Activated CD8-positive, alpha-beta T cell treated with anti-CD3 and anti-CD28 coated beads, Interleukin-2, amount 10 ng/mL, durations not matched to agents 7 days and 5 days (primary cell): ENCODE results near the gene THADA. TPM values are rescaled to one million over a fixed set of nuclear protein-coding genes. Genes with fewer than 3 reads are reported as not detected.
"Not testable (repeated sequence)": the region's sequence is repeated elsewhere in the genome, so short reads cannot be mapped to it uniquely, and the experiment has no call there.

Experiments used
- ATAC-seq: fragments of 150-1000 bp; cut with Tn5 transposase; one replicate; pipeline ENCODE4 v1.10.0; 2021; ENCODE audit warnings: moderate library complexity
- CTCF ChIA-PET: fragments of 350-600 bp; sonication (Branson Sonifier 250); formaldehyde crosslinking; loops from one replicate; lab custom pipeline; 2021; ENCODE audit warnings: antibody characterized with exemption; lab: Charles Lee
- POLR2A ChIA-PET: fragments of 350-600 bp; sonication (Branson Sonifier 250); formaldehyde crosslinking; loops from one replicate; lab custom pipeline; 2021; ENCODE audit warnings: antibody characterized with exemption; lab: Charles Lee
- DNase-seq: peaks from one replicate; pipeline ENCODE4 v3.0.0-alpha.2; 2020
- H3K27ac Mint-ChIP-seq: one replicate; pipeline ENCODE4 v1.8.0; 2021; ENCODE audit warnings: mild to moderate bottlenecking, mixed read lengths
- H3K27me3 Mint-ChIP-seq: one replicate; pipeline ENCODE4 v1.8.0; 2021; ENCODE audit warnings: low read depth, mixed read lengths
- H3K36me3 Mint-ChIP-seq: one replicate; pipeline ENCODE4 v1.8.0; 2021; ENCODE audit warnings: low read depth, mixed read lengths
- H3K4me1 Mint-ChIP-seq: one replicate; pipeline ENCODE4 v1.8.0; 2021; ENCODE audit warnings: low read depth, mixed read lengths
- H3K4me3 Mint-ChIP-seq: one replicate; pipeline ENCODE4 v1.8.0; 2021; ENCODE audit warnings: mild to moderate bottlenecking, mixed read lengths
- H3K9me3 Mint-ChIP-seq: one replicate; pipeline ENCODE4 v1.8.0; 2022; ENCODE audit warnings: mixed read lengths; ENCODE audit not compliant: insufficient read depth
- total RNA-seq, 2 experiments: library from RNA; stranded (reverse); gene quantifications; one replicate each; pipeline ENCODE4 v1.2.3, GENCODE V29; 2021

Gene THADA
- total RNA-seq, 2 experiments from 2014 or later, result 27.0 to 31.9 TPM

DNA sequence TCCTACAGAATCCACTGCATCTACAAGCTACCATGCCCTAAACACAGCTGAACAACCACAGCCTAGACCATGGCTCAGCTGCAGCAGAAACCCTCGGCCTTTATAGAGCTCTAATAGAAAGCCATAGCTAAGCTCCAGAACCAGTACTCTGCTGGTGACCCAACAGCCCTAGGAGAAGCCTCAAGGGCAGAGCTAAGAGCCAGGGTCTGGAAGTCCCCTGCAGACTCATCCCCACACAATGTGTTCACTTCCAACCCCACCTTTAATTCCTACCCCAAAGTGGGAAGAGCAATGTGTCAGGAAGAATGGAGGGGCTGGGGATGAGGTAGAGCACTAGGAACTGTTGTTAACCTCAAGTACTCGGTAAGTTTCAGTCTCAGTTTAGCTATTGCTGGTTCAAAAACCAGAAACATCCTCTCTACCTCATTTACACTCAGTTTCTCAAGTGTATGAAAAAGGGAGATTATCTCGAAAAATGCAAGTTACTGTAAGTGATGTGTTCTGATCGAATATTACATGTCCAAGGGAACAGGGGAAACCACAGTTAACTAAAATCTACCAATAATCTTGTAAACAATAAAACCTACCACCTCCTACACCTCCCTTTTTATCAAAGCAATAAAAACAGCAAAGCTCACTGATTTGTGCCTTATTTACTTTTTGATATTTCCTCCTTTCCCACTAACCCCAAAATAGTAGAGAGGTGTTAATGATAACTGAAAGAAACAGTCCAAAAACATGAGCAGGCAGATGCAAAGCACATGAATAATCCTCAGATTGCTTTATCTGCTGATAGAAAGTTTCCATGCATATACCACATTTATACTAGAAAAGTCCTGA is 36.2 kb downstream of the THADA start:
- ChIA-PET POLR2A (interaction anchor here (0.8 to 1.1 kb wide), 3 partner anchors 19 to 333 kb away, joined by 3 read pairs; partner anchors contain the start of genes THADA and ZFP36L2), CTCF (interaction anchor here (0.6 to 3.0 kb wide), 11 partner anchors 10 to 731 kb away, joined by 3 to 30 read pairs (median 4); partner anchors contain the start of gene THADA)
- DNase-seq, result no peak
- no peaks in the 10 kb centered on the region for H3K27me3 Mint-ChIP-seq
- peaks cover 52% of the 10 kb centered on the region for H3K4me1 Mint-ChIP-seq
- no peaks in the 10 kb centered on the region for H3K9me3 Mint-ChIP-seq
- peak; percentile 49 for ATAC-seq
- H3K36me3 Mint-ChIP-seq, result peaks cover 55% of the 10 kb centered on the region
- peak overlapping the region; percentile 79 for H3K27ac Mint-ChIP-seq
- no peak overlapping the region for H3K4me3 Mint-ChIP-seq

DNA sequence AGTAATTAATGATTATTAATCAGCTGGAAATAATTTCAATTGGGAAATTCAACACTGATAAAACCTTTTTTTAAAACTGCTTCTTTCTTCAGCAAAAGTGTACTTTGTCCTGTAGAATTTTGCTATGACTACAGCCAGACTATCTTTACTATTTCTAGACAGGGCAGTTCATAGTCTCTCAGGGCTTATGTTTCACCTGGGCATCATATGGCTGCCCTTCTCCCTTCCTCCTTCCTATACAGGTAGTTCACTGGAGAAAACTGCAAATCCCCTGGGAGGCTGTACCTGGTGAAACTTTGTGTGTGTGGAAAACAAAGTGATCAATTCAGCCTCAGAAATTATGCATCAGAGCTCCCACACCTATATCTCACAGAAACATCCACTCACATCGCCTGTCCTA is 38.6 kb downstream of the THADA start:
- Mint-ChIP-seq H3K27ac (no peak overlapping the region), H3K4me1 (peaks cover 30% of the 10 kb centered on the region), H3K27me3 (no peaks in the 10 kb centered on the region), H3K9me3 (no peaks in the 10 kb centered on the region), H3K4me3 (no peak overlapping the region), H3K36me3 (peaks cover 42% of the 10 kb centered on the region)
- CTCF ChIA-PET, result interaction anchor here (1.5 to 4.3 kb wide), 4 partner anchors 10 to 21 kb away, joined by 3 to 22 read pairs (median 5); no protein-coding TSS in a partner anchor
- ATAC-seq, result no peak
- DNase-seq, result no peak
- POLR2A ChIA-PET, result no interaction called here

DNA sequence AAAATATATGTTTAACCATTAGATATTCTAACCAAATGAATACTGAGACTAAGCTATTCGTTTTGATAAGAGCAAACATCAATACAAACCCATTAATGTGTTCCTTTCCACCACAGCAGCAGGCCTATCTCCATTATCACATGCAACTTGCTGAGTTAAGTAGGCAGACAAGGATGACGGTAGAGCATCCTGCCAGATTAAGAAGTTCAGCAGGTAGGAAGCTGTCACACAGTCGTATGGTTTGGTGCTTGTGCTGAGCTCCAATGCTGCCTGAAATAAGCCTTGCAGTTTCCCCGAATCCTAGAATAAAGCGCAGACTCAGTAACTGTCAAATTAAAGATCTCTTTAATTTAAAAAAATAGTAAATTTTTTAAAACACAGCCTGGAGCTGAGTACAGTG is 39.6 kb downstream of the THADA start:
- H3K4me3 Mint-ChIP-seq, result no peak overlapping the region
- POLR2A ChIA-PET, result interaction anchor here (0.6 to 0.9 kb wide), 3 partner anchors 12 to 17 kb away, joined by 3 read pairs; no protein-coding TSS in a partner anchor
- H3K27me3 Mint-ChIP-seq, result no peaks in the 10 kb centered on the region
- H3K36me3 Mint-ChIP-seq, result peaks cover 41% of the 10 kb centered on the region
- H3K4me1 Mint-ChIP-seq, result peaks cover 20% of the 10 kb centered on the region
- no peaks in the 10 kb centered on the region for H3K9me3 Mint-ChIP-seq
- H3K27ac Mint-ChIP-seq, result no peak overlapping the region
- no peak for DNase-seq
- ATAC-seq, result no peak
- CTCF ChIA-PET, result interaction anchor here (0.9 to 4.3 kb wide), 5 partner anchors 11 to 22 kb away, joined by 3 to 22 read pairs (median 4); no protein-coding TSS in a partner anchor

DNA sequence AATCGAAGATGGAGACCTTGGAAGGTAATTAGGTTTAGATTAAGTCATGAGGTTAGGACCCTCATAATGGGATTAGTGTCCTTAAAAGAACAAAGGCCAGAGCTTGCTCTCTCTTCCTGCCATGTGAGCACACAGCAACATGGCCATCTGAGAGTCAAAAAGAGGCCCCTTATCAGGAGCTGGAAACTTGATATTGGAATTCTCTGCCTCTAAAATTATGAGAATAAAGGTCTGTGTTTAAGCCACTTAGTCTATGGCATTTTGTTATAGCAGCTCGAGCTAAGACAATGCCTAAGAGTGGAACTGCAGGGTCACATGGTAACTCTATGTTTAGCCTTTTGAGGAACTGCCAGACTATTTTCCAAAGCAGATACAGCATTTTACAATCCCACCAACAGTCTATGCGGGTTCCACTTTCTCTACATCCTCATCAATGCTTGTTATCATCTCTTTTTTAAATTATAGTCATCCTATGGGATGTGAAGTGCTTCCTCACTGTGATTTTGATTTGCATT is 42.4 kb downstream of the THADA start:
- Mint-ChIP-seq H3K36me3 (peaks cover 57% of the 10 kb centered on the region), H3K4me1 (peaks cover 3% of the 10 kb centered on the region), H3K27me3 (no peaks in the 10 kb centered on the region), H3K9me3 (no peaks in the 10 kb centered on the region), H3K27ac (no peak overlapping the region), H3K4me3 (no peak overlapping the region)
- CTCF ChIA-PET, result no interaction called here
- ATAC-seq (no peak), DNase-seq (no peak)
- POLR2A ChIA-PET, result no interaction called here

DNA sequence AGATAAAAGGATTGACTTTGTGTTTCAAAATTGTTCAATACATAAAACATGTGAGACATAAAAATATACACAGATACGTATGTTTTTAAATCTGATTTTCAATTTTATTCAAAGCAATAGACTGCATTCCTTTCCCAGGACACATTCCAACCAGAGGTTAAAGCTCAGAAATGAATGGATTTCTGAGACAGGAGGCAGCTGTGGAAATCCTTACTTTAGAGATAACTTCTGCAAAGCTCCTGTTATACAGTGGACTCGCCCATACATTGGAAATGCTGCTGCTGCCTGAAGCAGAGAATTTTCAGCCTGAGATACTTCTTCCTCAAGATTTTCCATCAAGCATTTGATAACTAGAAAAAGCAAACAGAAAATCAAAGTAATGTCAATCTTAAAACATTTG is 43.8 kb downstream of the THADA start:
- Mint-ChIP-seq H3K27ac (no peak overlapping the region), H3K36me3 (peaks cover 50% of the 10 kb centered on the region), H3K4me1 (peaks cover 4% of the 10 kb centered on the region), H3K27me3 (no peaks in the 10 kb centered on the region), H3K9me3 (no peaks in the 10 kb centered on the region), H3K4me3 (no peak overlapping the region)
- ChIA-PET CTCF (interaction anchor here (2.3 kb wide), 1 partner anchor 10 kb away, joined by 9 read pairs; no protein-coding TSS in a partner anchor), POLR2A (no interaction called here)
- DNase-seq, result no peak
- no peak for ATAC-seq

DNA sequence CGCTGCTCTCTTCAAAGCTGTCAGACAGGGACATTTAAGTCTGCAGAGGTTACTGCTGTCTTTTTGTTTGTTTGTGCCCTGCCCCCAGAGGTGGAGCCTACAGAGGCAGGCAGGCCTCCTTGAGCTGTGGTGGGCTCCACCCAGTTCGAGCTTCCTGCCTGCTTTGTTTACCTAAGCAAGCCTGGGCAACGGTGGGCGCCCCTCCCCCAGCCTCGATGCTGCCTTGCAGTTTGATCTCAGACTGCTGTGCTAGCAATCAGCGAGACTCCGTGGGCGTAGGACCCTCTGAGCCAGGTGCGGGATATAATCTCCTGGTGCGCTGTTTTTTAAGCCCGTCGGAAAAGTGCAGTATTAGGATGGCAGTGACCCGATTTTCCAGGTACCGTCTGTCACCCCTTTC is 47.5 kb downstream of the THADA start:
- POLR2A ChIA-PET, H3K9me3 Mint-ChIP-seq, H3K4me3 Mint-ChIP-seq, CTCF ChIA-PET, H3K27me3 Mint-ChIP-seq, H3K4me1 Mint-ChIP-seq, ATAC-seq: not testable (repeated sequence)
- Mint-ChIP-seq H3K36me3 (peaks cover 35% of the 10 kb centered on the region), H3K27ac (peak overlapping the region; percentile 5)
- DNase-seq, result peak; percentile 41

DNA sequence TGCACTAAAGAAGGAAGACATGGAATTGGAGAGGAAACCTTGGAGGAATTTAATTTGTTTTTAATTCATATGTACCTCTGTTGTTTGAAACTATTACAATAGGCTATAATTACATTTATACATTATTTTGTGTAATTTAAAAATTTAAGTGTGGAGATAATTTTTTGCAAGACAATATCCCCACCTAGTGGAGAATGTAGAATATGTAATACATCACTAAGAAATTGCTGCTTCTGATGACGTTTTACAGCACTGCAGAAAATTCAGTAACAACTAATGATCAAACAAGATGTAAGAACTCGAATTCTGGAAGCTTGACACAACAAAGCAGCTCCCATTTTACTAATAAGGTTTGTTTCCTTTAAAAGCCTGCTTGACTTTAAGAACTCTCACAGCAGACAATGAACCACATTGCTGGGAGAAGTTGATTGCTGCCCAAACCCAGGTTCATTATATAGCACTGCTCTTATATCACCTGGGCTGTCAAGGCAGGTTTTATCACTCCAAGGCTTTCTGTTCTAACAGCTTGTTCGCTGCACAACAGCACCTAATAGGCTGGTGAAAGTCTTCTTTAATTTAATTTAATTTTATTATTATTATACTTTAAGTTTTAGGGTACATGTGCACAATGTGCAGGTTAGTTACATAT is 53.4 kb downstream of the THADA start:
- Mint-ChIP-seq H3K27ac (no peak overlapping the region), H3K9me3 (no peaks in the 10 kb centered on the region), H3K4me3 (no peak overlapping the region), H3K27me3 (no peaks in the 10 kb centered on the region), H3K36me3 (peaks cover 9% of the 10 kb centered on the region), H3K4me1 (peaks cover 10% of the 10 kb centered on the region)
- ChIA-PET CTCF (interaction anchor here (0.7 to 6.9 kb wide), 18 partner anchors 9 to 683 kb away, joined by 3 to 51 read pairs (median 4); no protein-coding TSS in a partner anchor), POLR2A (no interaction called here)
- ATAC-seq (peak; percentile 47), DNase-seq (no peak)

DNA sequence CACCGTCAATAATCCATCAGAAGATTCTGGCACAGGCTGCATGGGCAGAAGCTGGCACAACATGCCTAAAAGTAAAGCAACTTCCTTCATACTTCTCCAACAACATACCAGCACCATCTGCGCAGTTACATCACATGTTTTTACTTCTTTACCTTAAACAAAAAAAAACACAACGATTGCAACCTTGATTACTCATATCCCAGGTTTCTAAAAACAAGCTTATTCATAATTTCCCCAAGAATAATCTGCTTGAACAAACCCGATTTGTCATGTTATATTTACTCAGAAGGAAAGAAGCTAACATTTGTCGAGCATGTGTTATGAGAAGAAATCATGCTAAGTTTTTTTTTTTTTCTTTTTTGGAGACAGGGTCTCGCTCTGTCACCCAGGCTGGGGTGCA is 54.7 kb downstream of the THADA start:
- DNase-seq (no peak), ATAC-seq (no peak)
- ChIA-PET CTCF (interaction anchor here (0.7 to 6.9 kb wide), 16 partner anchors 10 to 682 kb away, joined by 3 to 51 read pairs (median 6); no protein-coding TSS in a partner anchor), POLR2A (interaction anchor here (0.6 to 3.5 kb wide), 4 partner anchors 55 to 841 kb away, joined by 4 to 10 read pairs (median 8); partner anchors contain the start of gene THADA)
- Mint-ChIP-seq H3K4me1 (peaks cover 16% of the 10 kb centered on the region), H3K4me3 (no peak overlapping the region), H3K9me3 (no peaks in the 10 kb centered on the region), H3K27ac (no peak overlapping the region), H3K27me3 (no peaks in the 10 kb centered on the region), H3K36me3 (peaks cover 11% of the 10 kb centered on the region)

DNA sequence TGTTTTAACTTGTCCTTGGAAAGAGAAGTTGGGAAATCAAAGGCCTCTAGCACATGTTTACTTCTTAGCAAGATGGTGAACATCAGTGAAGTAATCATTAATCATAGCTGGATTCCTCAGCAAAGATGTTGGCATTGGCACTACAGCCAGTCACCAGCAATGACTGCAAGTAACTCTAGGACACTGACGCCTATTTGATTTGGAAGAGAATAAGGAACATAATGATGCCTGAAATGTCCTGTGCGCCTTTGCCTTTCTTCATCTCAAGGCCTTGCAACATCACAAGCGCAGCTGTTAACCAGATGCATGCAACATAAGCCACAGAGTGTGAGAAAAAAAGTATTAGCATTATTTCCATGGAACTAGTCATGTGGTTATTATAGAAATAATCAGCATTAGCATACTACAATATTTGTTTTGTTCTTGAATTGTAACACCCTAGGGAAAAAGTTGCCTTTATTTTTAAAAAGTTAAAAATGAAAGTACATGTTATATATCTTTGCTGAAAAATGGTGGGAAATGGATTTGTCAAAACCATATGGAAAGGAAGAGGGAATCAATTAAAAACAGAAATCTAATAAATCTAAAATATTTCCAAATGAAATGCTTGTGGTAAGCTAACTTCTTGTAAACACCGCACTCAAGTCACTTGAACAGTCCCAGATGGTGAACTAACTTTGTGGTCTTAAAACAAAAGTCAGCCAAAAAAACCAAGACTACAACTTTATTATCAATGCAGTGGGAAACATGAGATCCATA is 55.6 kb downstream of the THADA start:
- no peaks in the 10 kb centered on the region for H3K9me3 Mint-ChIP-seq
- H3K27ac Mint-ChIP-seq, result no peak overlapping the region
- H3K36me3 Mint-ChIP-seq, result peaks cover 15% of the 10 kb centered on the region
- ChIA-PET CTCF (interaction anchor here (0.7 to 6.9 kb wide), 7 partner anchors 9 to 413 kb away, joined by 3 to 51 read pairs (median 8); no protein-coding TSS in a partner anchor), POLR2A (interaction anchor here (3.5 kb wide), 1 partner anchor 56 kb away, joined by 10 read pairs; the partner anchor contains the start of gene THADA)
- H3K4me3 Mint-ChIP-seq, result no peak overlapping the region
- DNase-seq (no peak), ATAC-seq (no peak)
- peaks cover 16% of the 10 kb centered on the region for H3K4me1 Mint-ChIP-seq
- no peaks in the 10 kb centered on the region for H3K27me3 Mint-ChIP-seq

DNA sequence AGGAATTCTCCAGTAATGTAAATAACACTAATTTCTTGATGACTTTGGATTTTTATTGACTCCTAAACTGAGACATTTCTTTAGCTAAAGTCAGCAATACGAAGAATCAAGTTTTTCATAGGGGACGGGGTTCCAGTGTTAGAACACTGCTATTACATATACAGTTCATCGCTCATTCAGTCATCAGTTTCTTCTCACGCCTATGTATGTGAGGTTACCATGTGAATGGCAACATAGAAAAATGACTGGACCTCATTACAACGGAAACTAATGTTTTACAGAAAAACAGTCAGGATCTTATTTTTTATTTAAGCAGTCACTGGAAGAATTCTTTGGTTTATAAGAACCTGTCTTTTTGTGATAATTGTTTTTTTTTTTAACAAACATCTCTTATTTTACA is 56.4 kb downstream of the THADA start:
- DNase-seq (no peak), ATAC-seq (no peak)
- Mint-ChIP-seq H3K36me3 (peaks cover 19% of the 10 kb centered on the region), H3K9me3 (no peaks in the 10 kb centered on the region), H3K4me3 (no peak overlapping the region), H3K27me3 (no peaks in the 10 kb centered on the region), H3K4me1 (peaks cover 16% of the 10 kb centered on the region), H3K27ac (no peak overlapping the region)
- ChIA-PET CTCF (interaction anchor here (1.1 to 6.9 kb wide), 4 partner anchors 17 to 311 kb away, joined by 5 to 51 read pairs (median 21); no protein-coding TSS in a partner anchor), POLR2A (interaction anchor here (3.5 kb wide), 1 partner anchor 57 kb away, joined by 10 read pairs; the partner anchor contains the start of gene THADA)
